NCI-H1694 (cell line): ENCODE results near the gene POTEF.
"Not testable (repeated sequence)": the region's sequence is repeated elsewhere in the genome, so short reads cannot be mapped to it uniquely, and the experiment has no call there.

Experiments used
- DNase-seq: peaks from one replicate; lab custom pipeline; 2025; lab: John Stamatoyannopoulos, UW

The POTEF gene

DNA sequence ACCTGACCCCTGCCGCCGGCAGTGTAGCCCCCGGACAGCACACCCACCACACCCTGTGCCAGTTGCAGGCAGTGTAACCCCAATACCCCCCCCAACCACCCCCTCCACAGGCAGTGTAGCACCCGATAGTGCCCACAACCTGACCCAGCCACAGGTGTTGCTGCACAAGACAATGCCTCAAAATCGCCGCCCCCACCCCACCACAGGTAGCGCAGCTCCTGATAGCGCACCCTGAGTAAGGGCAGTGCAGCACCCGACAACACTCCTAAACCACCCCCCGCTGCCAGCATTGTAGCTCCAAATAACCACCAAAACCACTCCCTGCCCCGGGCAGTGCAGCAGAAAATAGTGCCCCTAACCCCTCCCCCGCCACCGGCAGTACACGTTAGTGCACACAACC lies 558 bp downstream of the POTEF start:
- DNase-seq, result not testable (repeated sequence)

DNA sequence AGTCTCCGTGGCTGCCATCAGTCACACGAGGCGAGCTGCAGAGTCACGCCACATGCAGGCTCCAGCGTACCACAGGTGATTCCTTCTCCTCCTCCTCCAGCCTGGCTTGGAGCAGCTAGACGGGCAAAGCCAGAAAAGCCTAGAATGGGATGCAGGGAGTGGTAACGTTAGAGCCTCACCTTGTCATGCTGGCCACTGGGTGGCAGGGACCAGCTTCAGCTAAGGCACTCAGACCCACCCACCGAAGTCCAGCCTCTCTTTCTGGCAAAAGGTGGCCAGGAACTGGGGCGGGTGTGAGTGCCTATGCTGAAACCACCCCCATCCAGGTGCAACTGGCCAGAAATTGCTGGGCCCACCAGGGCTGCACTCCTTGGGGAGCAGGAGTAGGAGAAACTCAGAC lies 1.3 kb downstream of the POTEF start:
- not testable (repeated sequence) for DNase-seq

DNA sequence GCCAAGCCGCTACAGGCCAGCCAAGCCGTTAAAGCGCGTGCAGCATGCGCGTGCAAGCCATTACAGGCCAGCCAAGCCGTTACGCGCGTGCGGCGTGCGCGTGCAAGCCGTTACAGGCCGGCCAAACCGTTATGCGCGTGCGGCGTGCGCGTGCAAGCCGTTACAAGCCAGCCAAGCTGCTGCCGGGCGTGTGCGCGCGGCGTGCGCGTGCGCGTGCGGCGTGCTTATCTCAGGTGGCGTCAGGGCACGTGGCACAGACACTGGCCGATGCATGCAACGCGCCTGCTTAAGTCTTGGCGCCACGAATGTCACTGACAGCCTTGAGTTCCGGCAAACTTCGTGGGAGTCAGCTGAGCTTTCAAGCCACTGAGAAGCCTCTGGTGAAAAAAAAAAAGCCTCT lies 8.1 kb downstream of the POTEF start:
- DNase-seq, result not testable (repeated sequence)

DNA sequence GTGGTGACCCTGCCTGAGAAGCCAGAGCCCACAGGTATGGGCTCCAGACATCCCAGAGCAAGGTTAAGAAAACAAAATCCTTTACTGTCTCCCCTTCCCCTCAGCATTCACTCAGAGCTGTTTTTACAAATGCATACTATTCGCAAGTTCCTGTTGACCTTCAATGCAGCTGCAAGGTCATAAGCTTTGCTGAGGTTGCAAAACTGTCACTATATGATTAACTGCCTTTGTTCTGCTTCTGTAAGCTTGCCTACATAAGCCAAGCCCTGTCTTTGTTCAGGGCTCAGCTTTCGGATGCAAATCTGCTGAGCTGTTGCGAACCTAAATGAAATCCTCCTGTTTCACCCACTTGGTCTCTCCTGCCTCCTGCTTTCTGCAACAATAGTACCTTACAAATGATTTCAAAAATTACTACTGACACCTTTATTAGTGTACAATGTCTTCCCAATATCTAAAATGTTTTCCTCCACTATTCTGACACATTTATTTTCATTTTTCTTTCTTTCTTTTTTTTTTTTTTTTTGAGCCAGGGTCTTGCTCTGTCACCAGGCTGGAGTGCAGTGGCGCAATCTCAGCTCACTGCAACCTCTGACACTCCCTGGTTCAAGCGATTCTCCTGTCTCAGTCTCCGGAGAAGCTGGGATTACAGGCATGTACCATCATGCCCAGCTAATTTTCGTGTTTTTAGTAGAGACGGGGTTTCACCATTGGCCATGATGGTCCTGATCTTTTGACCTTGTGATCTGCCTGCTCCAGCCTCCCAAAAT lies 26.2 kb downstream of the POTEF start:
- not testable (repeated sequence) for DNase-seq

DNA sequence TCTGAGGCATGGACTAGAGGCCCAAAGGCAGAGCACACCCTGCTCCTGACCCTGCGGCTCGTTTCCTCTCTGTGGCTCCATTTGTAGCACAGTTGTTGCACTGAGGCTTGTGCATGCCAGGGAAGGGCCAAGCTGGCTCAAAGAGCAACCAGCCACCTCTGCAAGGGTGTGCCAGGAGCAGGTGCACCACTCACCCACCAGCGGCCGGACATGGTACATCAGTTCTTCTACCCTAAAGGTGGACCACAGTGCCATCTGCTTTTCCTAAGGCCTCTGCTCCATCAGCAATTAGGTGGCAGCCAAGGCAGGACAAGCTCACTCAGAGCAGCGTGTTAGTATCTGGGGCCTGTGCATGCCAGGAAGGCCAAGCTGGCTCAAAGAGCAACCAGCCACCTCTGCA lies 66.4 kb downstream of the POTEF start:
- DNase-seq, result not testable (repeated sequence)

DNA sequence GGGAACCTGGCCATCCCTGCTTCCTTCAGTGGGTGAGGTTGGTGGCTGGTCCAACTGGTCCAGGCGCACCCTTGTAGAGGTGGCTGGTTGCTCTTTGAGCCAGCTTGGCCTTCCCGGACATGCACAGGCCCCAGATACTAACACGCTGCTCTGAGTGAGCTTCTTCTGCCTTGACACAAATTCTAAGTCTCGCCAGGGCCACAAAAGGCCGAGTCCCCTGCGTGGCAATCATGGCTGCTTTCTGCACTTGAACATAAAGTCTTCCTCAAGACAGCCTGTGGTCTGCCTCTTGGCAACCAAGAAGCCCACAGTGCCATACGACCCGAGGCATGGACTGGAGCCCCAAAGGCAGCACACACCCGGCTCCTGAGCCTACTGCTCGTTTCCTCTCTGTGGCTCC lies 69.0 kb downstream of the POTEF start:
- DNase-seq, result not testable (repeated sequence)

DNA sequence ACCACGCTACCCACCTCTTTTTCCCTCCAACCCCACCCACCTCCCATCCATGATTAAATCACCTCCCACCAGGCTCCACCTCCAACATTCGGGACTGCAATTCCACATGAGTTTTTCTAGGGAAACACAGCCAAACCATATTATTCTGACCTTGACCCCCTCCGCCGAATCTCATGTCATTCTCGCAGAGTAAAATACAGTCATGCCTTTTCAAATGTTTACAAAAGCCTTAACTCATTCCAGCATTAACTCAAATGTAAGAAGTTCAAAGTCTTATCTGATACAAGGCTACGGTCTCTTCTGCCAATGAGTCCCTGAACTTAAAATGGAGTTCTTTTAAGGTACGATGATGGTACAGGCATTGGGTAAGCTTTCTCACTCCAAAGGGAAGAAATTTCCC lies 72.7 kb downstream of the POTEF start:
- DNase-seq, result not testable (repeated sequence)

DNA sequence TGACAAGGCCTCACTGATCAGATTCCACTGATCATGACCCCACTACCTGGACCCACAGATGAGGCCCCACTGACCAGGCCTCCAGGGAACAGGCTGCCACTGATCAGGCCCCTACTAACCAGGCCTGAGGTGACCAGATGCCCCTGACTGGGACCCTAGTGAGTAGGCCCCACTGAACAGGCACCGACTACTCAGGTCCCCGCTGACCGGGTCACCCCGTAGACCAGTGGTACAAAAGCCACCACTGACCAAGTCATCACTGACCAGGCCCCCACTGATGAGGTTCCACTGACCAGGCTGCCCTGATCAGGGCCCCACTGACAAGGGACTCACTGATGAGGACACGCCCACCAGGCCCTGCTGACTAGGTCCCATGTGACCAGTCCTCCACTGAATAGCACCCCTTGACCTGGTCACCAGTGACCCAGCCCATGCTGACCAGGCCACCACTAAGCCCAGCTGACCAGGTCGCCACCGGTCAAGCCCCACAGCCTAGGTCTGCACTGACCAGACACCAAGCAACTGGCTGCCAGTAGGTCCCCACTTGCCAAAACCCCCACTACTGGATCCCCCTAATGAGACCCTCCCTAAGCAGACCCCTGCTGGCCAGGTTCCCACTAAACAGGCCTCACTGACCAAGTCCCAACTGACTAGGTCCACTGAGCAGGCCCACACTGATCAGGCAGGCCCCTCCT lies 75.7 kb downstream of the POTEF start:
- not testable (repeated sequence) for DNase-seq

DNA sequence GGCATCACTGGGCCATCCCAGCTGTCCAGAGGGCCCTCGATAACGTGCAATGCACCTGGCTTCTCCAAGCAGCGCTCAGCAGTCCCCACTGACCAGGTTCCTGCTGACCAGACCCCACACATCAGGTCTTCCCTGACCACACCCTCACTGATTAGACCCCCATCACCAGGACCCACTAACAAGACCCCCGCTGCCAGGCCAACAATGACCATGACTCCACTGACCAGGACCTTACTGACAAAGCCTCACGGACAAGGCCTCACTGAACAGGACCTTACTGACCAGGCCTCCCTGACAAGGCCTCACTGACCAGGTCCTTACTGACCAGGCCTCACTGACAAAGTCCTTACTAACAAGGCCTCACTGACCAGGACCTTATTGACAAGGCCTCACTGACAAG lies 76.6 kb downstream of the POTEF start:
- DNase-seq, result not testable (repeated sequence)

DNA sequence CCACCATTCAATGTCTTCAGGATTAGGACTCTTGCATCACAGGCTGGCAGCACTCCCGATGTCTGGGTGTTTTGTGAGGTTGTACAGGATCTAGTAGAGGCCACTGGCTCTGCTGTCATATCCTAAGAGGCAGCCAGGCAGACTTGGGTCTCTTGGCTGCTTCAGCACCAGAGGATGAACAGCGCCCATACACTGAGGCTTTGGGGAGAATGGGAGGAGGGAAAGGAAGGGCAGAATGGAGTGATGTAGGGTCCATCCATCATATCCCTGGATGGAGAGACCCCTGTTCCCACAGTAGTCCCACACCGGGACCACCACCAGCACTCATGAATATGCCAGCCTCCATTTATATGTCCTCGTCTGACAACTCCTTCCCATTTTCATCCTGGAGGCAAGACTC lies 80.6 kb downstream of the POTEF start:
- DNase-seq, result not testable (repeated sequence)

DNA sequence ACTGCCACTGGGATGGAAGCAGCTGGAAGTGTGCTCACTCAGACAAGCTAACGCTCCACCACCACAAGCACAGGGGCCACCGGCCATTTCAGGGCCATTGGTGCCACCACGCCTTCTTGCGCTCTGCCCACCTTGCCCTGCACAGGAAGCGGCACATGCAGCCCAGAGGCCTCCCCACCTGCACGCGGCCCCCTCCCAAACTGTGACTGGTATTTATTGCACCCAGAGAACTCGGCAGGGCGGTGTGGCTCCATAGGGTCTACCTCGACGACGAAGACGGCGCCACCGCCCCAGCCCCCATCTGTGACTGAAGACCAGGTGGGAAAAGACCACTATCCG lies 90.8 kb downstream of the POTEF start:
- not testable (repeated sequence) for DNase-seq

DNA sequence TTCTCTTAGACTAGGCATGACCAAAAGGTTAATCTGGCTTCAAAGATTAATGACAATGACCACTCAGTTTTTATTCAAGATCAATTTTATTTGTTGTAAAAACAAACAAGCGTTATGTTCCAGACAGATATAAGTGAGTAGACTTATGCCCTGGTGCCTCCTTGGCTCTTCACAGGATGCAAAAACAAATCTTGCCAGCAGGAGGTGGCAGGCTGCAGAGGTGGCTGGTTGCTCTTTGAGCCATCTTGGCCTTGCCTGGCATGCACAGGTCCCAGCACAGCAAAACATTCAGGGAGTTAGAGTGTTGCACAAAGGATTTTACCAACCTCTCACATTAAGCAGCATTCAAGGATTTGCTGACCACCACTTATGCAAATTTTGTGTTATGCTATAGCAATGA lies 103.1 kb downstream of the POTEF start:
- DNase-seq, result not testable (repeated sequence)
